ENCODE results near the gene KHSRP. TPM values are rescaled to one million over a fixed set of nuclear protein-coding genes. Genes with fewer than 3 reads are reported as not detected.
"Not testable (repeated sequence)": the region's sequence is repeated elsewhere in the genome, so short reads cannot be mapped to it uniquely, and the experiment has no call there.

The KHSRP gene
- total and polyA plus RNA-seq, 2 experiments from 2014 or later: 133 to 202 TPM

GRCh38 chr19:6429419-6430221 lies 5.0 kb upstream of the KHSRP start:
- no peaks in the 10 kb centered on the region for H3K79me2 ChIP-seq
- H3K4me3 ChIP-seq: no peak overlapping the region
- no peak for DNase-seq (ENCODE audit: low spot score)
- H3K4me2 ChIP-seq: no peak overlapping the region
- H2AFZ ChIP-seq: no peak overlapping the region
- TF ChIP-seq EZH2 (IDR thresholded peaks at IDR 0.05; ENCODE audit: borderline replicate concordance) (no peak), CTCF (IDR thresholded peaks at IDR 0.05; ENCODE audit: poor library complexity) (no peak), EZH2phosphoT487 (IDR thresholded peaks at IDR 0.05; ENCODE audit: low read depth, severe bottlenecking, unreplicated experiment) (no peak)
- no peaks in the 10 kb centered on the region for H3K9me2 ChIP-seq (replicated peaks; ENCODE audit: insufficient read depth)
- H4K20me1 ChIP-seq (ENCODE audit: insufficient read depth, poor library complexity, severe bottlenecking): no peaks in the 10 kb centered on the region
- H3K27ac ChIP-seq: no peak overlapping the region
- no peaks in the 10 kb centered on the region for H3K4me1 ChIP-seq (ENCODE audit: insufficient read depth)
- WGBS (ENCODE audit: low lambda C conversion rate, missing lambda C conversion rate): 76% methylated on average over 10 of the region's 20 CpGs
- no peaks in the 10 kb centered on the region for H3K27me3 ChIP-seq
- no peaks in the 10 kb centered on the region for H3K36me3 ChIP-seq (replicated peaks; ENCODE audit: insufficient read depth, low read depth)
- H3K9me3 ChIP-seq (ENCODE audit: low read depth): no peaks in the 10 kb centered on the region

GRCh38 chr19:6428692-6429418 lies 4.2 kb upstream of the KHSRP start:
- not testable (repeated sequence) for H3K79me2 ChIP-seq; H3K27me3 ChIP-seq; H2AFZ ChIP-seq; H3K4me3 ChIP-seq; H3K9me3 ChIP-seq (ENCODE audit: low read depth); H3K36me3 ChIP-seq (replicated peaks; ENCODE audit: insufficient read depth, low read depth); H3K9me2 ChIP-seq (replicated peaks; ENCODE audit: insufficient read depth); H3K27ac ChIP-seq; DNase-seq (ENCODE audit: low spot score); H4K20me1 ChIP-seq (ENCODE audit: insufficient read depth, poor library complexity, severe bottlenecking); H3K4me2 ChIP-seq; H3K4me1 ChIP-seq (ENCODE audit: insufficient read depth)
- WGBS (ENCODE audit: low lambda C conversion rate, missing lambda C conversion rate): 88% methylated on average over 2 of the region's 2 CpGs

- Histone ChIP-seq H3K4me2 (no peak overlapping the region), H3K9me3 (ENCODE audit: low read depth) (no peaks in the 10 kb centered on the region), H3K36me3 (replicated peaks; ENCODE audit: insufficient read depth, low read depth) (no peaks in the 10 kb centered on the region), H2AFZ (no peak overlapping the region), H4K20me1 (ENCODE audit: insufficient read depth, poor library complexity, severe bottlenecking) (peaks cover 19% of the 10 kb centered on the region), H3K79me2 (peaks cover 20% of the 10 kb centered on the region), H3K27ac (no peak overlapping the region), H3K4me1 (ENCODE audit: insufficient read depth) (peaks cover 11% of the 10 kb centered on the region), H3K9me2 (replicated peaks; ENCODE audit: insufficient read depth) (no peaks in the 10 kb centered on the region), H3K4me3 (no peak overlapping the region), H3K27me3 (no peaks in the 10 kb centered on the region)
- DNase-seq (ENCODE audit: low spot score): no peak
- WGBS (ENCODE audit: low lambda C conversion rate, missing lambda C conversion rate): 97% methylated on average over 18 of the region's 18 CpGs
- no peak for TF ChIP-seq EZH2phosphoT487 (IDR thresholded peaks at IDR 0.05; ENCODE audit: low read depth, severe bottlenecking, unreplicated experiment)
- TF ChIP-seq CTCF (IDR thresholded peaks at IDR 0.05; ENCODE audit: poor library complexity): no peak
- TF ChIP-seq EZH2 (IDR thresholded peaks at IDR 0.05; ENCODE audit: borderline replicate concordance): no peak
These were observed 2.5 kb upstream of the KHSRP start for GRCh38 chr19:6427131-6427530.
